WTC11 (cell line): ENCODE data around the gene PPP1R37. TPM values are rescaled to one million over a fixed set of nuclear protein-coding genes. Genes with fewer than 3 reads are reported as not detected.

Experiments used
- CBFB ChIP-seq: sonication (generic); formaldehyde crosslinking; IDR thresholded peaks from 2 replicates; pipeline ENCODE4 v1.8.1; 2022; ENCODE audit warnings: mild to moderate bottlenecking, low read depth, missing genetic modification reagents
- CREB1 ChIP-seq: sonication (generic); formaldehyde crosslinking; IDR thresholded peaks from 2 replicates; pipeline ENCODE4 v1.8.0; 2023; ENCODE audit warnings: mild to moderate bottlenecking, missing genetic modification reagents
- CREM ChIP-seq: sonication (generic); formaldehyde crosslinking; IDR thresholded peaks from 2 replicates; pipeline ENCODE4 v1.8.1; 2022; ENCODE audit warnings: mild to moderate bottlenecking, missing genetic modification reagents, moderate library complexity
- FOXK1 ChIP-seq: sonication (generic); formaldehyde crosslinking; IDR thresholded peaks from 2 replicates; pipeline ENCODE4 v1.8.0; 2022; ENCODE audit warnings: mild to moderate bottlenecking, moderate library complexity, missing genetic modification reagents
- GTF2I ChIP-seq: fragments of 250-450 bp; sonication (Bioruptor Pico); conservative IDR thresholded peaks from 2 replicates; pipeline ENCODE4 v1.4.0; 2021; ENCODE audit warnings: mild to moderate bottlenecking
- JUN ChIP-seq: sonication (generic); formaldehyde crosslinking; IDR thresholded peaks from 2 replicates; pipeline ENCODE4 v1.8.0; 2023; ENCODE audit warnings: mild to moderate bottlenecking, missing genetic modification reagents
- MXD4 ChIP-seq: fragments of 250-450 bp; sonication (Bioruptor Pico); IDR thresholded peaks from 2 replicates; pipeline ENCODE4 v1.8.0; 2021; ENCODE audit warnings: mild to moderate bottlenecking, moderate library complexity, borderline replicate concordance
- RELA ChIP-seq: sonication (generic); formaldehyde crosslinking; IDR thresholded peaks from 2 replicates; pipeline ENCODE4 v1.8.1; 2022; ENCODE audit warnings: missing genetic modification reagents, mild to moderate bottlenecking, borderline replicate concordance
- TEAD1 ChIP-seq: sonication (generic); formaldehyde crosslinking; IDR thresholded peaks from 2 replicates; pipeline ENCODE4 v1.8.0; 2022; ENCODE audit warnings: mild to moderate bottlenecking, missing genetic modification reagents
- TEAD4 ChIP-seq: sonication (generic); formaldehyde crosslinking; IDR thresholded peaks from 2 replicates; pipeline ENCODE4 v1.8.0; 2022; ENCODE audit warnings: mild to moderate bottlenecking, missing genetic modification reagents
- ZNF263 ChIP-seq: sonication (generic); formaldehyde crosslinking; IDR thresholded peaks from 2 replicates; pipeline ENCODE4 v1.8.1; 2022; ENCODE audit warnings: low read depth, mild to moderate bottlenecking, moderate library complexity, missing genetic modification reagents
- ZNF317 ChIP-seq: sonication (generic); formaldehyde crosslinking; IDR thresholded peaks from 2 replicates; pipeline ENCODE4 v1.8.1; 2023; ENCODE audit warnings: low read depth, mild to moderate bottlenecking, moderate library complexity, missing genetic modification reagents, borderline replicate concordance
- ZNF416 ChIP-seq: fragments of 250-450 bp; sonication (Bioruptor Pico); IDR thresholded peaks from 2 replicates; pipeline ENCODE4 v1.9.0; 2021; ENCODE audit warnings: mild to moderate bottlenecking, inconsistent platforms
- ZNF423 ChIP-seq: fragments of 250-450 bp; sonication (Bioruptor Pico); IDR thresholded peaks from 2 replicates; pipeline ENCODE4 v2.1.2; 2022; ENCODE audit warnings: mild to moderate bottlenecking, moderate library complexity
- total RNA-seq: library from RNA; stranded (reverse); gene quantifications from 3 replicates; pipeline ENCODE4 v1.2.3, GENCODE V29; 2021
- TF ChIP-seq, protein P1 (sequence below): fragments of 250-450 bp; sonication (Bioruptor Pico); IDR thresholded peaks from 2 replicates; pipeline ENCODE4 v1.9.0; 2021; ENCODE audit warnings: mild to moderate bottlenecking, borderline replicate concordance
- TF ChIP-seq, protein P2 (sequence below): sonication (generic); formaldehyde crosslinking; IDR thresholded peaks from 2 replicates; pipeline ENCODE4 v1.8.0; 2022; ENCODE audit warnings: missing genetic modification reagents
- TF ChIP-seq, protein P3 (sequence below): sonication (generic); formaldehyde crosslinking; IDR thresholded peaks from 2 replicates; pipeline ENCODE4 v1.8.1; 2022; ENCODE audit warnings: missing genetic modification reagents, borderline replicate concordance
- TF ChIP-seq, protein P4 (sequence below): fragments of 250-450 bp; sonication (Bioruptor Pico); conservative IDR thresholded peaks from 2 replicates; pipeline ENCODE4 v1.9.0; 2021; ENCODE audit warnings: mild to moderate bottlenecking
- TF ChIP-seq, protein P5 (sequence below): sonication (generic); formaldehyde crosslinking; IDR thresholded peaks from 2 replicates; pipeline ENCODE4 v1.8.0; 2023; ENCODE audit warnings: missing genetic modification reagents, mild to moderate bottlenecking, borderline replicate concordance
- TF ChIP-seq, protein P6 (sequence below): fragments of 250-450 bp; sonication (Bioruptor Pico); IDR thresholded peaks from 2 replicates; pipeline ENCODE4 v2.1.2; 2022; ENCODE audit warnings: mild to moderate bottlenecking, moderate library complexity

Gene PPP1R37
- total RNA-seq, 1 experiment from 2014 or later, result 35.4 TPM

DNA sequence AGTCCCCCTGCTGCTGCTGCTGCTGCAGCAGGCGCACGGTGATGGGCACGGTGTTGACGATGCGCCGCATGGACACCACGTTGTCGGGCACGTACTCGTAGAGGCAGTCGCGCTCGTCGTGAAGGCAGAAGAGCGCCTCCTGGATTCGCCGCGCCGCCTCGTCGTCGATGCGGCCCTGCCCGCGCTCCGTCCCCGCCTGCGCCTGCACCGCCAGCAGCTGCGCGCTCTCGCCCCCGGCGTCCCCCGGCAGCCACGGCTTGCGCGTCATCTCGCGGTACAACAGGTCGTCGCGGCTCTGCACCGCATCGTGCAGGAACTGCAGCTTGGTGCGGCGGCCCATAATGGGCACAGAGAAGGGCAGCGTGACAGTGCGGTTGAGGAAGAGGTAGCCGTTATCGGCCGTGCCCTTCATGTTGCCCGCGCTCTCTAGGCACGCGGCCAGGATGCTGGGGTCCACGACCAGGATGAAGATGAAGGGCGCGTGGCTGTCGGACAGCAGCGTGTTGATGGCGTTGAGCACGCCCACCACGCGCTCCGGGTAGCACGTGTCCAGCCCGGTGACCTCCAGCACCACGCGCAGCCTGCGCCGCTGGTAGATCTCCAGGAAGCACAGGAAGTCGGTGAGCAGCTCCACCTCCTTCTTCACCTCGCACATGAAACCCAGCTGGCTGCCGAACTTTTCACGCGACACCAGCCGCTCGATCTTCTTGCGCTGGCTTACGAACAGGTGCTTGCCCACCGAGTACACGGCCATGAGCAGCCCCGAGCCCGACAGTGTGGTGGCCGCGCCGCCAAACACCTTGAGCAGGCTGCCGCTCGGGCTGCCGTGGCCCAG lies 59.7 kb downstream of the PPP1R37 start (continued):
- TF ChIP-seq, protein P1, sequence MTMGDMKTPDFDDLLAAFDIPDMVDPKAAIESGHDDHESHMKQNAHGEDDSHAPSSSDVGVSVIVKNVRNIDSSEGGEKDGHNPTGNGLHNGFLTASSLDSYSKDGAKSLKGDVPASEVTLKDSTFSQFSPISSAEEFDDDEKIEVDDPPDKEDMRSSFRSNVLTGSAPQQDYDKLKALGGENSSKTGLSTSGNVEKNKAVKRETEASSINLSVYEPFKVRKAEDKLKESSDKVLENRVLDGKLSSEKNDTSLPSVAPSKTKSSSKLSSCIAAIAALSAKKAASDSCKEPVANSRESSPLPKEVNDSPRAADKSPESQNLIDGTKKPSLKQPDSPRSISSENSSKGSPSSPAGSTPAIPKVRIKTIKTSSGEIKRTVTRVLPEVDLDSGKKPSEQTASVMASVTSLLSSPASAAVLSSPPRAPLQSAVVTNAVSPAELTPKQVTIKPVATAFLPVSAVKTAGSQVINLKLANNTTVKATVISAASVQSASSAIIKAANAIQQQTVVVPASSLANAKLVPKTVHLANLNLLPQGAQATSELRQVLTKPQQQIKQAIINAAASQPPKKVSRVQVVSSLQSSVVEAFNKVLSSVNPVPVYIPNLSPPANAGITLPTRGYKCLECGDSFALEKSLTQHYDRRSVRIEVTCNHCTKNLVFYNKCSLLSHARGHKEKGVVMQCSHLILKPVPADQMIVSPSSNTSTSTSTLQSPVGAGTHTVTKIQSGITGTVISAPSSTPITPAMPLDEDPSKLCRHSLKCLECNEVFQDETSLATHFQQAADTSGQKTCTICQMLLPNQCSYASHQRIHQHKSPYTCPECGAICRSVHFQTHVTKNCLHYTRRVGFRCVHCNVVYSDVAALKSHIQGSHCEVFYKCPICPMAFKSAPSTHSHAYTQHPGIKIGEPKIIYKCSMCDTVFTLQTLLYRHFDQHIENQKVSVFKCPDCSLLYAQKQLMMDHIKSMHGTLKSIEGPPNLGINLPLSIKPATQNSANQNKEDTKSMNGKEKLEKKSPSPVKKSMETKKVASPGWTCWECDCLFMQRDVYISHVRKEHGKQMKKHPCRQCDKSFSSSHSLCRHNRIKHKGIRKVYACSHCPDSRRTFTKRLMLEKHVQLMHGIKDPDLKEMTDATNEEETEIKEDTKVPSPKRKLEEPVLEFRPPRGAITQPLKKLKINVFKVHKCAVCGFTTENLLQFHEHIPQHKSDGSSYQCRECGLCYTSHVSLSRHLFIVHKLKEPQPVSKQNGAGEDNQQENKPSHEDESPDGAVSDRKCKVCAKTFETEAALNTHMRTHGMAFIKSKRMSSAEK, result no peak
- TF ChIP-seq TEAD1 (CRISPR knock-in tag) (0 out of 2 replicates have a peak, but pooled peaks have one; percentile 22), CBFB (CRISPR knock-in tag) (peak; percentile 93; the same call in 1 of the 2 replicates), ZNF423 (no peak), ZNF263 (CRISPR knock-in tag) (no peak), TEAD4 (CRISPR knock-in tag) (peak; percentile 51; the same call in 1 of the 2 replicates), CREM (peak; percentile 76; the same call in 1 of the 2 replicates), CREB1 (CRISPR knock-in tag) (no peak), FOXK1 (peak; percentile 72), RELA (CRISPR knock-in tag) (no peak), ZNF416 (CRISPR knock-in tag) (no peak), MXD4 (CRISPR knock-in tag) (no peak), JUN (CRISPR knock-in tag) (peak; percentile 60; the same call in 1 of the 2 replicates), ZNF317 (CRISPR knock-in tag) (0 out of 2 replicates have a peak, but pooled peaks have one; percentile 39), GTF2I (CRISPR knock-in tag) (no peak)
- TF ChIP-seq, protein P2, sequence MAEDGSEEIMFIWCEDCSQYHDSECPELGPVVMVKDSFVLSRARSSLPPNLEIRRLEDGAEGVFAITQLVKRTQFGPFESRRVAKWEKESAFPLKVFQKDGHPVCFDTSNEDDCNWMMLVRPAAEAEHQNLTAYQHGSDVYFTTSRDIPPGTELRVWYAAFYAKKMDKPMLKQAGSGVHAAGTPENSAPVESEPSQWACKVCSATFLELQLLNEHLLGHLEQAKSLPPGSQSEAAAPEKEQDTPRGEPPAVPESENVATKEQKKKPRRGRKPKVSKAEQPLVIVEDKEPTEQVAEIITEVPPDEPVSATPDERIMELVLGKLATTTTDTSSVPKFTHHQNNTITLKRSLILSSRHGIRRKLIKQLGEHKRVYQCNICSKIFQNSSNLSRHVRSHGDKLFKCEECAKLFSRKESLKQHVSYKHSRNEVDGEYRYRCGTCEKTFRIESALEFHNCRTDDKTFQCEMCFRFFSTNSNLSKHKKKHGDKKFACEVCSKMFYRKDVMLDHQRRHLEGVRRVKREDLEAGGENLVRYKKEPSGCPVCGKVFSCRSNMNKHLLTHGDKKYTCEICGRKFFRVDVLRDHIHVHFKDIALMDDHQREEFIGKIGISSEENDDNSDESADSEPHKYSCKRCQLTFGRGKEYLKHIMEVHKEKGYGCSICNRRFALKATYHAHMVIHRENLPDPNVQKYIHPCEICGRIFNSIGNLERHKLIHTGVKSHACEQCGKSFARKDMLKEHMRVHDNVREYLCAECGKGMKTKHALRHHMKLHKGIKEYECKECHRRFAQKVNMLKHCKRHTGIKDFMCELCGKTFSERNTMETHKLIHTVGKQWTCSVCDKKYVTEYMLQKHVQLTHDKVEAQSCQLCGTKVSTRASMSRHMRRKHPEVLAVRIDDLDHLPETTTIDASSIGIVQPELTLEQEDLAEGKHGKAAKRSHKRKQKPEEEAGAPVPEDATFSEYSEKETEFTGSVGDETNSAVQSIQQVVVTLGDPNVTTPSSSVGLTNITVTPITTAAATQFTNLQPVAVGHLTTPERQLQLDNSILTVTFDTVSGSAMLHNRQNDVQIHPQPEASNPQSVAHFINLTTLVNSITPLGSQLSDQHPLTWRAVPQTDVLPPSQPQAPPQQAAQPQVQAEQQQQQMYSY, result peak; percentile 72
- TF ChIP-seq, protein P3, sequence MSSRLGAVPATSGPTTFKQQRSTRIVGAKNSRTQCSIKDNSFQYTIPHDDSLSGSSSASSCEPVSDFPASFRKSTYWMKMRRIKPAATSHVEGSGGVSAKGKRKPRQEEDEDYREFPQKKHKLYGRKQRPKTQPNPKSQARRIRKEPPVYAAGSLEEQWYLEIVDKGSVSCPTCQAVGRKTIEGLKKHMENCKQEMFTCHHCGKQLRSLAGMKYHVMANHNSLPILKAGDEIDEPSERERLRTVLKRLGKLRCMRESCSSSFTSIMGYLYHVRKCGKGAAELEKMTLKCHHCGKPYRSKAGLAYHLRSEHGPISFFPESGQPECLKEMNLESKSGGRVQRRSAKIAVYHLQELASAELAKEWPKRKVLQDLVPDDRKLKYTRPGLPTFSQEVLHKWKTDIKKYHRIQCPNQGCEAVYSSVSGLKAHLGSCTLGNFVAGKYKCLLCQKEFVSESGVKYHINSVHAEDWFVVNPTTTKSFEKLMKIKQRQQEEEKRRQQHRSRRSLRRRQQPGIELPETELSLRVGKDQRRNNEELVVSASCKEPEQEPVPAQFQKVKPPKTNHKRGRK (CRISPR knock-in tag), result no peak
- TF ChIP-seq, protein P4, sequence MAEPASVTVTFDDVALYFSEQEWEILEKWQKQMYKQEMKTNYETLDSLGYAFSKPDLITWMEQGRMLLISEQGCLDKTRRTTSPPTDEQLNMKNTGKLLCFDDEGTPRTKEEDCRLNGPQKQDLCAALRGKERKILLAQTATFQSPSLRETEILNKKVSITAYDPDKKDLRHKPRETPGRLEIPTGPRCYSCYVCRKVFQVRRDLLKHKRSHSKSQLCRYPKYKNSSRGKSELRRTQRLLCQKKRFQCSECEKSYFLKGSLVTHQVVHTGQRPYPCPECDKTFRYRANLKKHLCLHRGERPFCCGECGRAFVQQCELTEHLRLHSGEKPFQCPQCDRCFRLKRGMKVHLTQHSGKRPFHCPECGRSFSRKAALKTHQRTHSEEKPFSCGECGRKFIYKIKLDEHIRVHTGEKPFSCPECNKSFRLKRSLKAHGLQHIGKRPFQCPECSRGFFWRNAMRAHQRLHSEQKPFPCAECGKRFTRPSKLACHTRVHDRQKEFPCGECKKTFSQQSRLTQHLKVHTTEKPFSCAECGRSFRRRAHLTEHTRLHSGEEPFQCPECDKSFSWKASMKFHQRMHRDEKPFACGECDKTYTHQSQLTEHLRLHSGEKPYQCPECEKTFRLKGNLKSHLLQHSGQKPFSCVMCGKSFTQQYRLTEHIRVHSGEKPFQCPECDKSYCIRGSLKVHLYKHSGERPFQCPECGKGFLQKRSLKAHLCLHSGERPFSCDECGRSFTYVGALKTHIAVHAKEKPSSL (CRISPR knock-in tag), result no peak
- TF ChIP-seq, protein P5, sequence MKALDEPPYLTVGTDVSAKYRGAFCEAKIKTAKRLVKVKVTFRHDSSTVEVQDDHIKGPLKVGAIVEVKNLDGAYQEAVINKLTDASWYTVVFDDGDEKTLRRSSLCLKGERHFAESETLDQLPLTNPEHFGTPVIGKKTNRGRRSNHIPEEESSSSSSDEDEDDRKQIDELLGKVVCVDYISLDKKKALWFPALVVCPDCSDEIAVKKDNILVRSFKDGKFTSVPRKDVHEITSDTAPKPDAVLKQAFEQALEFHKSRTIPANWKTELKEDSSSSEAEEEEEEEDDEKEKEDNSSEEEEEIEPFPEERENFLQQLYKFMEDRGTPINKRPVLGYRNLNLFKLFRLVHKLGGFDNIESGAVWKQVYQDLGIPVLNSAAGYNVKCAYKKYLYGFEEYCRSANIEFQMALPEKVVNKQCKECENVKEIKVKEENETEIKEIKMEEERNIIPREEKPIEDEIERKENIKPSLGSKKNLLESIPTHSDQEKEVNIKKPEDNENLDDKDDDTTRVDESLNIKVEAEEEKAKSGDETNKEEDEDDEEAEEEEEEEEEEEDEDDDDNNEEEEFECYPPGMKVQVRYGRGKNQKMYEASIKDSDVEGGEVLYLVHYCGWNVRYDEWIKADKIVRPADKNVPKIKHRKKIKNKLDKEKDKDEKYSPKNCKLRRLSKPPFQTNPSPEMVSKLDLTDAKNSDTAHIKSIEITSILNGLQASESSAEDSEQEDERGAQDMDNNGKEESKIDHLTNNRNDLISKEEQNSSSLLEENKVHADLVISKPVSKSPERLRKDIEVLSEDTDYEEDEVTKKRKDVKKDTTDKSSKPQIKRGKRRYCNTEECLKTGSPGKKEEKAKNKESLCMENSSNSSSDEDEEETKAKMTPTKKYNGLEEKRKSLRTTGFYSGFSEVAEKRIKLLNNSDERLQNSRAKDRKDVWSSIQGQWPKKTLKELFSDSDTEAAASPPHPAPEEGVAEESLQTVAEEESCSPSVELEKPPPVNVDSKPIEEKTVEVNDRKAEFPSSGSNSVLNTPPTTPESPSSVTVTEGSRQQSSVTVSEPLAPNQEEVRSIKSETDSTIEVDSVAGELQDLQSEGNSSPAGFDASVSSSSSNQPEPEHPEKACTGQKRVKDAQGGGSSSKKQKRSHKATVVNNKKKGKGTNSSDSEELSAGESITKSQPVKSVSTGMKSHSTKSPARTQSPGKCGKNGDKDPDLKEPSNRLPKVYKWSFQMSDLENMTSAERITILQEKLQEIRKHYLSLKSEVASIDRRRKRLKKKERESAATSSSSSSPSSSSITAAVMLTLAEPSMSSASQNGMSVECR (CRISPR knock-in tag), result peak; percentile 78
- TF ChIP-seq, protein P6, sequence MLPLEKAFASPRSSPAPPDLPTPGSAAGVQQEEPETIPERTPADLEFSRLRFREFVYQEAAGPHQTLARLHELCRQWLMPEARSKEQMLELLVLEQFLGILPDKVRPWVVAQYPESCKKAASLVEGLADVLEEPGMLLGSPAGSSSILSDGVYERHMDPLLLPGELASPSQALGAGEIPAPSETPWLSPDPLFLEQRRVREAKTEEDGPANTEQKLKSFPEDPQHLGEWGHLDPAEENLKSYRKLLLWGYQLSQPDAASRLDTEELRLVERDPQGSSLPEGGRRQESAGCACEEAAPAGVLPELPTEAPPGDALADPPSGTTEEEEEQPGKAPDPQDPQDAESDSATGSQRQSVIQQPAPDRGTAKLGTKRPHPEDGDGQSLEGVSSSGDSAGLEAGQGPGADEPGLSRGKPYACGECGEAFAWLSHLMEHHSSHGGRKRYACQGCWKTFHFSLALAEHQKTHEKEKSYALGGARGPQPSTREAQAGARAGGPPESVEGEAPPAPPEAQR (CRISPR knock-in tag), result no peak
